Ishikawa (cell line): ENCODE results near the gene PIP5K1C.

Source experiments
- CEBPB ChIP-seq: IDR thresholded peaks from 2 replicates; pipeline ENCODE4 v1.6.1; 2012
- CREB1 ChIP-seq: IDR thresholded peaks from 2 replicates; pipeline ENCODE4 v1.6.1; 2012; ENCODE audit warnings: low read depth
- EGR1 ChIP-seq: IDR thresholded peaks from 2 replicates; pipeline ENCODE4 v1.6.1; 2012
- EP300 ChIP-seq: IDR thresholded peaks from 2 replicates; pipeline ENCODE4 v1.6.1; 2012; ENCODE audit warnings: borderline replicate concordance
- MAX ChIP-seq: IDR thresholded peaks from 2 replicates; pipeline ENCODE4 v1.6.1; 2012
- TAF1 ChIP-seq: IDR thresholded peaks from 2 replicates; pipeline ENCODE4 v1.6.1; 2012; ENCODE audit warnings: low read depth, mild to moderate bottlenecking
- TEAD4 ChIP-seq: IDR thresholded peaks from 2 replicates; pipeline ENCODE4 v1.6.1; 2012

GRCh38 chr19:3636962-3637361 is 63.3 kb downstream of the PIP5K1C start:
- TF ChIP-seq TAF1 = no peak
- no peak for TF ChIP-seq EP300
- TF ChIP-seq CREB1 = no peak
- no peak for TF ChIP-seq CEBPB
- TF ChIP-seq EGR1 = no peak
- no peak for TF ChIP-seq MAX
- TF ChIP-seq TEAD4 = no peak
